NT2/D1 (cell line): ENCODE results near the gene SH3GL2.

Experiments
- SUZ12 ChIP-seq: IDR thresholded peaks from 2 replicates; pipeline ENCODE4 v1.6.1; 2011; ENCODE audit not compliant: insufficient read length, insufficient read depth; ENCODE audit errors: extremely low read depth
- ZNF274 ChIP-seq: IDR thresholded peaks from 2 replicates; pipeline ENCODE4 v1.6.1; 2011; ENCODE audit warnings: mild to moderate bottlenecking, low read depth, low read length

DNA sequence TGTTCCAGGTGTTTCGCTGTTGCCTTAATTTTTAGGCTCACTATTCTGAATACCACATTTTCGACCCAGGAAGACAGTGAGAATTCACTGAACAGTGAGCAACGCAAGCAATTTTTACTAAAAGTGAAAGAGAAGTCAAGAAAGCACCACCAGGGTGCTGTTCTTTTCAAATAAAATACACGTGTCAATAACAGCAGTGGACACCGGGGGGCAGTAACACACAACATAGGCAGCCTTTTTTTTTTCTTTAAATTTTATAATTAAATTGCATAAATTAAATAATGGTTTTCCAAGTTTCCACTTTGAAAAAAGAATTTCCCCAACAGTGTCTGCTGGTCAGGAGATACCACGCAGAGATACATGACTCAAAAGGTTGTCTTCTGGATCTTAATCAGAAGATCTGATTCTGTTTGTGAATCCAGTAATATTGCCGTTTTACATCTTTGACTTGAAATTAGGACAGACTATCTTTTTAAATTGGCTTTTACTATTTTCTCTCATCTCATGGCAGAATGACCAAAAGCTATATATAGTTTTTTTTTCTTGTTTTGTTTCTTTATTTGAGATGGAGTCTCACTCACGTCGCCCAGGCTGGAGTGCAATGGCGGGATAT is 47.1 kb upstream of the SH3GL2 start:
- TF ChIP-seq ZNF274 = no peak
- TF ChIP-seq SUZ12 = no peak
